ENCODE data around the gene KCNIP1.
A peak's percentile ranks its signal among the peaks of the same experiment; 100 is the strongest.

KCNIP1 gene

GRCh38 chr5:170631466-170632195, 127.8 kb downstream of the KCNIP1 start:
- in situ Hi-C loops (cut with HindIII; ENCODE audit: low pct_ligation_motif_present, low sequenced_read_pairs) = no loop called here
- no peaks in the 10 kb centered on the region for H3K27me3 ChIP-seq (replicated peaks)
- TF ChIP-seq CTCF (IDR thresholded peaks at IDR 0.05; ENCODE audit: low read depth, low read length, missing control alignments) = peak; percentile 63
- no peaks in the 10 kb centered on the region for H3K36me3 ChIP-seq (replicated peaks)
- no peak for DNase-seq
- H3K4me3 ChIP-seq (ENCODE audit: low read depth, low read length) = no peak overlapping the region
- H3K27ac ChIP-seq = no peak overlapping the region

- no peak for DNase-seq
- Histone ChIP-seq H3K27ac (no peak overlapping the region), H3K27me3 (replicated peaks) (no peaks in the 10 kb centered on the region), H3K36me3 (replicated peaks) (no peaks in the 10 kb centered on the region), H3K4me3 (ENCODE audit: low read depth, low read length) (no peak overlapping the region)
- TF ChIP-seq CTCF (IDR thresholded peaks at IDR 0.05; ENCODE audit: low read depth, low read length, missing control alignments) = peak; percentile 38
- in situ Hi-C loops (cut with HindIII; ENCODE audit: low pct_ligation_motif_present, low sequenced_read_pairs) = no loop called here
Observed at GRCh38 chr5:170632266-170632984, 128.6 kb downstream of the KCNIP1 start.

- in situ Hi-C loops (cut with HindIII; ENCODE audit: low pct_ligation_motif_present, low sequenced_read_pairs) = no loop called here
- no peak overlapping the region for H3K27ac ChIP-seq
- no peak for DNase-seq
- H3K36me3 ChIP-seq (replicated peaks) = no peaks in the 10 kb centered on the region
- TF ChIP-seq CTCF (IDR thresholded peaks at IDR 0.05; ENCODE audit: low read depth, low read length, missing control alignments) = peak; percentile 96
- peak overlapping the region; percentile 13 for H3K4me3 ChIP-seq (ENCODE audit: low read depth, low read length)
- H3K27me3 ChIP-seq (replicated peaks) = no peaks in the 10 kb centered on the region
Observed at GRCh38 chr5:170632985-170633234, 129.1 kb downstream of the KCNIP1 start.

GRCh38 chr5:170633235-170634081, 129.6 kb downstream of the KCNIP1 start:
- in situ Hi-C loops (cut with HindIII; ENCODE audit: low pct_ligation_motif_present, low sequenced_read_pairs) = no loop called here
- H3K27ac ChIP-seq = no peak overlapping the region
- peak overlapping the region; percentile 18 for H3K4me3 ChIP-seq (ENCODE audit: low read depth, low read length)
- DNase-seq = peak; percentile 71
- TF ChIP-seq CTCF (IDR thresholded peaks at IDR 0.05; ENCODE audit: low read depth, low read length, missing control alignments) = no peak
- H3K27me3 ChIP-seq (replicated peaks) = no peaks in the 10 kb centered on the region
- H3K36me3 ChIP-seq (replicated peaks) = no peaks in the 10 kb centered on the region

- in situ Hi-C loops (cut with HindIII; ENCODE audit: low pct_ligation_motif_present, low sequenced_read_pairs) = no loop called here
- no peak for TF ChIP-seq CTCF (IDR thresholded peaks at IDR 0.05; ENCODE audit: low read depth, low read length, missing control alignments)
- no peaks in the 10 kb centered on the region for H3K36me3 ChIP-seq (replicated peaks)
- no peaks in the 10 kb centered on the region for H3K27me3 ChIP-seq (replicated peaks)
- no peak for DNase-seq
- H3K27ac ChIP-seq = no peak overlapping the region
- no peak overlapping the region for H3K4me3 ChIP-seq (ENCODE audit: low read depth, low read length)
Observed at GRCh38 chr5:170634256-170634990, 130.6 kb downstream of the KCNIP1 start.

Data from brain microvascular endothelial cell (primary cell).